A549 treated with Mapracorat at 1 μM for 4 hours (cell line): ENCODE data around the gene SHC1. TPM values are rescaled to one million over a fixed set of nuclear protein-coding genes. Genes with fewer than 3 reads are reported as not detected.

Source experiments
- total RNA-seq: library from RNA; stranded (reverse); fragments of 200-300 nt; extraction: Qiagen RNA extraction; gene quantifications from 5 replicates; pipeline ENCODE4 v1.2.3, GENCODE V29; 2022

SHC1 gene
- total RNA-seq = 184 to 234 TPM (median 215 TPM) in 5 replicates

GRCh38 chr1:154970631-154971340, at the start of gene SHC1:
Gene SHC1 (minus strand): TSS chr1:154970747. CDS start chr1:154970526, 221 bp downstream.

GRCh38 chr1:155002464-155003226, 32.1 kb upstream of the SHC1 start, which contains the start of gene ZBTB7B:
Gene ZBTB7B (plus strand): TSS chr1:155002802. CDS start chr1:155014661, 11,859 bp downstream.

GRCh38 chr1:154993572-154994268, 23.2 kb upstream of the SHC1 start, which contains the start of gene LENEP:
Gene LENEP (plus strand): TSS chr1:154993586. CDS start chr1:154993608, 22 bp downstream.

GRCh38 chr1:154982897-154983648, 12.5 kb upstream of the SHC1 start, which contains the start of gene FLAD1:
Gene FLAD1 (plus strand): TSS chr1:154983344. CDS start chr1:154983695, 351 bp downstream.

GRCh38 chr1:154974102-154974807, 3.7 kb upstream of the SHC1 start, which contains the start of gene CKS1B:
Gene CKS1B (plus strand): TSS chr1:154974681. CDS start chr1:154974746, 65 bp downstream.

GRCh38 chr1:154961207-154962155, 9.1 kb downstream of the SHC1 start, which contains the start of gene PYGO2:
Gene PYGO2 (minus strand): TSS chr1:154961782. CDS start chr1:154961576, 206 bp downstream.

GRCh38 chr1:154955718-154956543, 14.6 kb downstream of the SHC1 start, which contains the start of gene PBXIP1:
Gene PBXIP1 (minus strand): TSS chr1:154956099. CDS start chr1:154953721, 2,378 bp downstream.

GRCh38 chr1:154936555-154937084, 33.9 kb downstream of the SHC1 start, which contains the start of gene PMVK:
Gene PMVK (minus strand): TSS chr1:154936719. CDS start chr1:154936685, 34 bp downstream.

Other genes with a start within 250 kb of the SHC1 start
- gene KCNN3, start 100.5 kb downstream of the SHC1 start, total RNA-seq = 0.02 to 0.20 TPM (median 0.08 TPM) in 4 of 5 replicates, not detected in the other
- gene PMVK, start 34.0 kb downstream of the SHC1 start, total RNA-seq = 35.9 to 46.1 TPM (median 40.9 TPM) in 5 replicates
- gene PBXIP1, start 14.6 kb downstream of the SHC1 start, total RNA-seq = 12.1 to 15.9 TPM (median 14.0 TPM) in 5 replicates
- 20.6 to 22.2 TPM (median 21.7 TPM) in 5 replicates for gene PYGO2, start 9.0 kb downstream of the SHC1 start, total RNA-seq
- 332 to 365 TPM (median 355 TPM) in 5 replicates for gene CKS1B, start 3.9 kb upstream of the SHC1 start, total RNA-seq
- 38.5 to 48.1 TPM (median 42.6 TPM) in 5 replicates for gene FLAD1, start 12.6 kb upstream of the SHC1 start, total RNA-seq
- gene LENEP, start 22.8 kb upstream of the SHC1 start, total RNA-seq = 0.34 TPM in 1 of 5 replicates, not detected in the others
- 35.3 to 53.7 TPM (median 47.9 TPM) in 5 replicates for gene ZBTB7B, start 32.1 kb upstream of the SHC1 start, total RNA-seq
- 0.35 to 0.69 TPM (median 0.52 TPM) in 5 replicates for gene DCST2, start 63.0 kb upstream of the SHC1 start, total RNA-seq
- gene DCST1, start 63.1 kb upstream of the SHC1 start, total RNA-seq = not detected in 5 replicates
- gene ADAM15, start 80.6 kb upstream of the SHC1 start, total RNA-seq = 70.7 to 109 TPM (median 98.7 TPM) in 5 replicates
- 10.5 to 14.3 TPM (median 12.2 TPM) in 5 replicates for gene EFNA4, start 93.0 kb upstream of the SHC1 start, total RNA-seq
- 7.8 to 10.8 TPM (median 10.0 TPM) in 5 replicates for gene EFNA3, start 108.1 kb upstream of the SHC1 start, total RNA-seq
- gene EFNA1, start 157.1 kb upstream of the SHC1 start, total RNA-seq = 27.7 to 35.5 TPM (median 29.2 TPM) in 5 replicates
- 31.2 to 37.9 TPM (median 34.9 TPM) in 5 replicates for gene SLC50A1, start 165.1 kb upstream of the SHC1 start, total RNA-seq
- 67.0 to 104 TPM (median 99.3 TPM) in 5 replicates for gene DPM3, start 169.8 kb upstream of the SHC1 start, total RNA-seq
- gene KRTCAP2, start 202.6 kb upstream of the SHC1 start, total RNA-seq = 225 to 271 TPM (median 238 TPM) in 5 replicates
- 1.8 to 3.3 TPM (median 2.4 TPM) in 5 replicates for gene TRIM46, start 203.1 kb upstream of the SHC1 start, total RNA-seq
- 6.9 to 10.1 TPM (median 8.9 TPM) in 5 replicates for gene THBS3, start 237.2 kb upstream of the SHC1 start, total RNA-seq
- gene MTX1, start 237.9 kb upstream of the SHC1 start, total RNA-seq = 67.9 to 77.0 TPM (median 73.4 TPM) in 5 replicates